Thyroid gland (tissue), 4 donors: ENCODE measurements around the gene YAE1.

Experiments used
- POLR2A ChIP-seq, 2 donors: fragments of 450-650 bp; IDR thresholded peaks; one replicate each; pipeline ENCODE4 v1.6.1; 2017; ENCODE audit warnings: antibody characterized with exemption in 2 of 2, mild to moderate bottlenecking in 2 of 2, moderate library complexity in 1 of 2
- TF ChIP-seq, protein P1 (sequence below), 6 experiments: fragments of 200-600 bp in 3 of 6; fragments of 450-650 bp in 3 of 6; sonication (generic) in 3 of 6; IDR thresholded peaks; one replicate each; pipeline ENCODE4 v1.5.1; 2016 to 2019; ENCODE audit warnings: antibody characterized with exemption in 6 of 6, mild to moderate bottlenecking in 2 of 6, inconsistent platforms in 1 of 6, moderate library complexity in 1 of 6

DNA sequence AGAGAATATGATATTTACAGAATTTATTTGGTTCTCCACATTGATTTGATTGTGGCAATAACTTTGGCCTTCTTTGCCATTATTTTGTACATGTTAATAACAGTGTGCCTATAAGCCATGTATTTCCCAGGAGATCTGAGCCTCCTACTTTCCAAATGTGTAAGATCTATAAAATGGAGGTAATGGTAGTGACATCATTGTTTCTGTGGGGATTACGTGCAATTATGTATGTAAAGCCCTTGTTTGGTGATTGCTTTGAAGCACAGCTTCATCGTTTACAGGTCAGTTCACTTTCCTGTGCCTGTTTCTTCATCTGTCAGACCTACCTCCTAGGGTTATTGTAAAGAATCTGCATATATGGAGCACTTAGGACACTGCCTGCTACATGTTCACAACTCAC, 17.3 kb downstream of the YAE1 start:
- TF ChIP-seq, protein P1, sequence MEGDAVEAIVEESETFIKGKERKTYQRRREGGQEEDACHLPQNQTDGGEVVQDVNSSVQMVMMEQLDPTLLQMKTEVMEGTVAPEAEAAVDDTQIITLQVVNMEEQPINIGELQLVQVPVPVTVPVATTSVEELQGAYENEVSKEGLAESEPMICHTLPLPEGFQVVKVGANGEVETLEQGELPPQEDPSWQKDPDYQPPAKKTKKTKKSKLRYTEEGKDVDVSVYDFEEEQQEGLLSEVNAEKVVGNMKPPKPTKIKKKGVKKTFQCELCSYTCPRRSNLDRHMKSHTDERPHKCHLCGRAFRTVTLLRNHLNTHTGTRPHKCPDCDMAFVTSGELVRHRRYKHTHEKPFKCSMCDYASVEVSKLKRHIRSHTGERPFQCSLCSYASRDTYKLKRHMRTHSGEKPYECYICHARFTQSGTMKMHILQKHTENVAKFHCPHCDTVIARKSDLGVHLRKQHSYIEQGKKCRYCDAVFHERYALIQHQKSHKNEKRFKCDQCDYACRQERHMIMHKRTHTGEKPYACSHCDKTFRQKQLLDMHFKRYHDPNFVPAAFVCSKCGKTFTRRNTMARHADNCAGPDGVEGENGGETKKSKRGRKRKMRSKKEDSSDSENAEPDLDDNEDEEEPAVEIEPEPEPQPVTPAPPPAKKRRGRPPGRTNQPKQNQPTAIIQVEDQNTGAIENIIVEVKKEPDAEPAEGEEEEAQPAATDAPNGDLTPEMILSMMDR (IDR thresholded peaks at IDR 0.05): no peak
- no peak for TF ChIP-seq POLR2A (IDR thresholded peaks at IDR 0.05)
